A673 (cell line): ENCODE data around the gene SLC28A1. TPM values are rescaled to one million over a fixed set of nuclear protein-coding genes. Genes with fewer than 3 reads are reported as not detected.

Experiments used
- BruUV-seq: library from RNA; stranded (reverse); fragments of 400-500 nt; replicated peaks from 2 replicates; lab custom pipeline; 2021; lab: Mats Ljungman, UMichigan
- CTCF ChIA-PET: fragments of 300-600 bp; sonication (Branson Sonifier 250); formaldehyde crosslinking; loops from one replicate; lab custom pipeline; 2022; ENCODE audit warnings: antibody characterized with exemption; lab: Charles Lee
- POLR2A ChIA-PET: fragments of 300-600 bp; sonication (Branson Sonifier 250); formaldehyde crosslinking; loops from one replicate; lab custom pipeline; 2022; ENCODE audit warnings: antibody characterized with exemption; ENCODE audit not compliant: low non-redundant PET; lab: Charles Lee
- DNase-seq: peaks from one replicate; pipeline ENCODE4 v3.0.0-alpha.2; 2015; ENCODE audit warnings: low spot score
- H3K27ac ChIP-seq: fragments of 200-600 bp; sonication (generic); 2 replicates; pipeline ENCODE4 v1.5.1; 2016; ENCODE audit warnings: mixed run types, low read depth, mild to moderate bottlenecking, mixed read lengths, antibody characterized with exemption, low read length; ENCODE audit not compliant: poor library complexity, severe bottlenecking
- H3K27me3 ChIP-seq: fragments of 200-600 bp; sonication (generic); replicated peaks from 2 replicates; pipeline ENCODE4 v1.6.1; 2017; ENCODE audit warnings: mixed run types, low read depth, mild to moderate bottlenecking, mixed read lengths, antibody characterized with exemption, low read length; ENCODE audit not compliant: insufficient read depth, poor library complexity
- H3K36me3 ChIP-seq: fragments of 200-600 bp; sonication (generic); 2 replicates; pipeline ENCODE4 v1.6.1; 2016; ENCODE audit warnings: mixed run types, mild to moderate bottlenecking, mixed read lengths, antibody characterized with exemption, low read length; ENCODE audit not compliant: insufficient read depth, poor library complexity, severe bottlenecking
- H3K4me1 ChIP-seq: fragments of 200-600 bp; sonication (generic); 2 replicates; pipeline ENCODE4 v1.6.1; 2017; ENCODE audit warnings: mixed run types, mild to moderate bottlenecking, mixed read lengths, antibody characterized with exemption, low read length; ENCODE audit not compliant: insufficient read depth, poor library complexity, severe bottlenecking
- H3K4me3 ChIP-seq: fragments of 200-600 bp; sonication (generic); 2 replicates; pipeline ENCODE4 v1.5.1; 2016; ENCODE audit warnings: low read depth, mixed run types, mild to moderate bottlenecking, mixed read lengths, low read length; ENCODE audit not compliant: poor library complexity, severe bottlenecking
- H3K9me3 ChIP-seq: fragments of 200-600 bp; sonication (generic); 2 replicates; pipeline ENCODE4 v1.6.1; 2016; ENCODE audit warnings: mixed run types, low read depth, mild to moderate bottlenecking, mixed read lengths, antibody characterized with exemption, low read length; ENCODE audit not compliant: poor library complexity, severe bottlenecking
- CTCF ChIP-seq: fragments of 300-800, 200-600 bp; sonication (generic); conservative IDR thresholded peaks from 2 replicates; pipeline ENCODE4 v1.5.1; 2017; ENCODE audit warnings: low read depth, mild to moderate bottlenecking, antibody characterized with exemption, low read length, moderate library complexity, mixed read lengths
- EZH2 ChIP-seq: fragments of 200-600 bp; sonication (generic); IDR thresholded peaks from 2 replicates; pipeline ENCODE4 v1.6.1; 2017; ENCODE audit warnings: borderline replicate concordance, low read depth, mild to moderate bottlenecking, mixed read lengths, antibody characterized with exemption, low read length; ENCODE audit not compliant: poor library complexity, severe bottlenecking
- intact Hi-C: fragments of 100-400 bp; cut with micrococcal nuclease; formaldehyde crosslinking; loops from one replicate; pipeline ENCODE4 v1.10.0; 2022; ENCODE audit not compliant: unreplicated experiment
- total RNA-seq: library from RNA; stranded (reverse); gene quantifications from 2 replicates; pipeline ENCODE4 v1.2.3, GENCODE V29; 2021

SLC28A1 gene
- total RNA-seq, 1 experiment from 2014 or later, result not detected

- H3K36me3 ChIP-seq, result no peaks in the 10 kb centered on the region
- no peak overlapping the region for H3K4me3 ChIP-seq
- intact Hi-C loops, result no loop called here
- no peaks in the 10 kb centered on the region for H3K4me1 ChIP-seq
- ChIA-PET CTCF (no interaction called here), POLR2A (no interaction called here)
- no TSS peak for BruUV-seq
- H3K27ac ChIP-seq, result no peak overlapping the region
- no peaks in the 10 kb centered on the region for H3K27me3 ChIP-seq
- no peak for DNase-seq
- H3K9me3 ChIP-seq, result no peaks in the 10 kb centered on the region
- TF ChIP-seq CTCF, result no peak
- TF ChIP-seq EZH2, result no peak
Observed at GRCh38 chr15:84871428-84871985, 13.0 kb upstream of the SLC28A1 start.

GRCh38 chr15:84872009-84872910 lies 12.2 kb upstream of the SLC28A1 start:
- no TSS peak for BruUV-seq
- no peaks in the 10 kb centered on the region for H3K27me3 ChIP-seq
- POLR2A ChIA-PET, result no interaction called here

GRCh38 chr15:84873997-84874396 lies 10.5 kb upstream of the SLC28A1 start:
- DNase-seq, result no peak
- no peaks in the 10 kb centered on the region for H3K4me1 ChIP-seq
- H3K27me3 ChIP-seq, result no peaks in the 10 kb centered on the region
- ChIA-PET CTCF (no interaction called here), POLR2A (no interaction called here)
- no peaks in the 10 kb centered on the region for H3K9me3 ChIP-seq
- intact Hi-C loops, result no loop called here
- H3K36me3 ChIP-seq, result no peaks in the 10 kb centered on the region
- no peak overlapping the region for H3K27ac ChIP-seq
- TF ChIP-seq EZH2 (no peak), CTCF (no peak)
- BruUV-seq, result no TSS peak
- H3K4me3 ChIP-seq, result no peak overlapping the region

More at GRCh38 chr15:84872009-84872910, 12.2 kb upstream of the SLC28A1 start:
- Histone ChIP-seq H3K9me3 (no peaks in the 10 kb centered on the region), H3K27ac (no peak overlapping the region), H3K36me3 (no peaks in the 10 kb centered on the region), H3K4me3 (no peak overlapping the region), H3K4me1 (no peaks in the 10 kb centered on the region)
- DNase-seq, result no peak
- CTCF ChIA-PET, result no interaction called here
- intact Hi-C loops, result no loop called here
- TF ChIP-seq EZH2 (no peak), CTCF (no peak)
